NCI-H748 treated with DMSO at 0.1 percent for 48 hours (cell line): ENCODE results near the gene BLOC1S6.
"Not testable (repeated sequence)": the region's sequence is repeated elsewhere in the genome, so short reads cannot be mapped to it uniquely, and the experiment has no call there.

Experiments used
- DNase-seq: peaks from one replicate; lab custom pipeline; 2025; lab: John Stamatoyannopoulos, UW

BLOC1S6 gene

GRCh38 chr15:45641374-45641781 is 54.2 kb downstream of the BLOC1S6 start:
- no peak for DNase-seq

GRCh38 chr15:45641999-45642932 is 55.1 kb downstream of the BLOC1S6 start:
- no peak for DNase-seq

GRCh38 chr15:45644437-45644836 is 57.3 kb downstream of the BLOC1S6 start:
- no peak for DNase-seq

GRCh38 chr15:45645026-45645980 is 58.1 kb downstream of the BLOC1S6 start:
- no peak for DNase-seq

GRCh38 chr15:45646220-45646619 is 59.0 kb downstream of the BLOC1S6 start:
- DNase-seq = no peak

GRCh38 chr15:45647828-45648227 is 60.6 kb downstream of the BLOC1S6 start:
- DNase-seq = no peak

GRCh38 chr15:45648521-45649200 is 61.5 kb downstream of the BLOC1S6 start:
- no peak for DNase-seq

- not testable (repeated sequence) for DNase-seq
These were observed 62.8 kb downstream of the BLOC1S6 start for GRCh38 chr15:45650007-45650406.

GRCh38 chr15:45650889-45651525 is 63.8 kb downstream of the BLOC1S6 start:
- no peak for DNase-seq

- DNase-seq = no peak
These were observed 66.7 kb downstream of the BLOC1S6 start for GRCh38 chr15:45653702-45654424.

GRCh38 chr15:45654749-45655148 is 67.6 kb downstream of the BLOC1S6 start:
- DNase-seq = no peak

- DNase-seq = no peak
These were observed 70.1 kb downstream of the BLOC1S6 start for GRCh38 chr15:45657254-45657653.

- no peak for DNase-seq
These were observed 70.8 kb downstream of the BLOC1S6 start for GRCh38 chr15:45657764-45658545.
